MCF 10A (cell line): ENCODE data around the gene MEIS3. TPM values are rescaled to one million over a fixed set of nuclear protein-coding genes. Genes with fewer than 3 reads are reported as not detected.

Source experiments
- BruUV-seq: library from RNA; stranded (reverse); fragments of 400-500 nt; replicated peaks from 2 replicates; lab custom pipeline; 2021; lab: Mats Ljungman, UMichigan
- CTCF ChIA-PET: fragments of 300-600 bp; sonication (Branson Sonifier 250); formaldehyde crosslinking; extraction: SDS; loops from one replicate; lab custom pipeline; 2021; ENCODE audit warnings: antibody characterized with exemption, inconsistent platforms; lab: Yijun Ruan, JAX
- POLR2A ChIA-PET: fragments of 300-600, 350-650 bp; sonication (Branson Sonifier 250); formaldehyde crosslinking; extraction: SDS; loops from one replicate; lab custom pipeline; 2020; ENCODE audit warnings: antibody characterized with exemption, inconsistent platforms; lab: Yijun Ruan, JAX
- DNase-seq: peaks from one replicate; pipeline ENCODE4 v3.0.0-alpha.2; 2018; ENCODE audit not compliant: unreplicated experiment
- H3K27ac Mint-ChIP-seq: one replicate; pipeline ENCODE4 v1.8.0; 2022; ENCODE audit warnings: mild to moderate bottlenecking, low read depth, mixed read lengths; ENCODE audit not compliant: unreplicated experiment
- H3K27me3 Mint-ChIP-seq: one replicate; pipeline ENCODE4 v1.8.0; 2022; ENCODE audit warnings: mixed read lengths; ENCODE audit not compliant: insufficient read depth, unreplicated experiment
- H3K36me3 Mint-ChIP-seq: one replicate; pipeline ENCODE4 v1.8.0; 2022; ENCODE audit warnings: mild to moderate bottlenecking, moderate library complexity, mixed read lengths; ENCODE audit not compliant: insufficient read depth, unreplicated experiment
- H3K4me1 Mint-ChIP-seq: one replicate; pipeline ENCODE4 v1.8.0; 2022; ENCODE audit warnings: mixed read lengths; ENCODE audit not compliant: insufficient read depth, unreplicated experiment
- H3K4me3 Mint-ChIP-seq: one replicate; pipeline ENCODE4 v1.8.0; 2022; ENCODE audit warnings: mild to moderate bottlenecking, moderate library complexity, mixed read lengths; ENCODE audit not compliant: unreplicated experiment
- H3K9me3 Mint-ChIP-seq: one replicate; pipeline ENCODE4 v1.8.0; 2022; ENCODE audit warnings: mixed read lengths; ENCODE audit not compliant: unreplicated experiment
- CTCF ChIP-seq: fragments of 200-600 bp; IDR thresholded peaks from one replicate; pipeline ENCODE4 v1.8.0; 2022; ENCODE audit warnings: antibody characterized with exemption, mild to moderate bottlenecking; ENCODE audit not compliant: unreplicated experiment
- intact Hi-C: fragments of 100-400 bp; cut with micrococcal nuclease; formaldehyde crosslinking; loops from 2 replicates; pipeline ENCODE4 v1.14.1; 2022
- total RNA-seq: library from RNA; stranded (reverse); gene quantifications from 2 replicates; pipeline ENCODE4 v1.2.3, GENCODE V29; 2022

The MEIS3 gene
- total RNA-seq, 1 experiment from 2014 or later, result 6.6 TPM

- ChIA-PET CTCF (interaction anchor here (0.6 to 8.5 kb wide), 42 partner anchors 8 to 304 kb away, joined by 3 to 127 read pairs (median 5); partner anchors contain the start of genes EHD2, KPTN and SLC8A2), POLR2A (interaction anchor here (0.7 to 1.7 kb wide), 5 partner anchors 48 to 276 kb away, joined by 3 to 5 read pairs (median 4); no protein-coding TSS in a partner anchor)
- Mint-ChIP-seq H3K27ac (no peak overlapping the region), H3K4me3 (no peak overlapping the region), H3K9me3 (no peaks in the 10 kb centered on the region), H3K4me1 (no peaks in the 10 kb centered on the region), H3K27me3 (peaks cover 30% of the 10 kb centered on the region), H3K36me3 (no peaks in the 10 kb centered on the region)
- no peak for TF ChIP-seq CTCF
- intact Hi-C loops, result loop anchor here (1.0 to 5.0 kb wide), 4 partner anchors 79 to 351 kb away; partner anchors contain the start of genes BICRA and NAPA
- no peak for DNase-seq
- BruUV-seq, result no TSS peak
These were observed 16.6 kb upstream of the MEIS3 start for GRCh38 chr19:47435883-47436417.

GRCh38 chr19:47435196-47435595, 15.9 kb upstream of the MEIS3 start:
- ChIA-PET POLR2A (interaction anchor here (0.7 kb wide), 1 partner anchor 279 kb away, joined by 3 read pairs; no protein-coding TSS in a partner anchor), CTCF (interaction anchor here (0.6 to 8.5 kb wide), 9 partner anchors 24 to 740 kb away, joined by 3 to 127 read pairs (median 6); no protein-coding TSS in a partner anchor)
- Mint-ChIP-seq H3K4me1 (no peaks in the 10 kb centered on the region), H3K27me3 (peaks cover 23% of the 10 kb centered on the region), H3K9me3 (no peaks in the 10 kb centered on the region), H3K27ac (no peak overlapping the region), H3K4me3 (no peak overlapping the region), H3K36me3 (no peaks in the 10 kb centered on the region)
- BruUV-seq, result no TSS peak
- no peak for DNase-seq
- intact Hi-C loops, result loop anchor here (5.0 kb wide), 2 partner anchors 172 to 352 kb away; partner anchors contain the start of gene BICRA
- TF ChIP-seq CTCF, result no peak

GRCh38 chr19:47434088-47434487, 14.8 kb upstream of the MEIS3 start:
- no TSS peak for BruUV-seq
- DNase-seq, result no peak

More at GRCh38 chr19:47434088-47434487, 14.8 kb upstream of the MEIS3 start:
- Mint-ChIP-seq H3K36me3 (no peaks in the 10 kb centered on the region), H3K9me3 (no peaks in the 10 kb centered on the region), H3K4me1 (no peaks in the 10 kb centered on the region), H3K27me3 (peaks cover 15% of the 10 kb centered on the region), H3K27ac (no peak overlapping the region), H3K4me3 (no peak overlapping the region)
- CTCF ChIA-PET, result interaction anchor here (0.6 to 8.5 kb wide), 14 partner anchors 9 to 398 kb away, joined by 3 to 127 read pairs (median 4); partner anchors contain the start of genes EHD2, KPTN and NAPA
- POLR2A ChIA-PET, result interaction anchor here (1.4 kb wide), 1 partner anchor 33 kb away, joined by 3 read pairs; no protein-coding TSS in a partner anchor
- intact Hi-C loops, result no loop called here
- no peak for TF ChIP-seq CTCF
